Calu3 (cell line): ENCODE measurements around the gene PTPN11. TPM values are rescaled to one million over a fixed set of nuclear protein-coding genes. Genes with fewer than 3 reads are reported as not detected.
"Not testable (repeated sequence)": the region's sequence is repeated elsewhere in the genome, so short reads cannot be mapped to it uniquely, and the experiment has no call there.

ENCODE experiments used
- BruUV-seq: library from RNA; stranded (reverse); fragments of 400-500 nt; replicated peaks from 2 replicates; lab custom pipeline; 2021; lab: Mats Ljungman, UMichigan
- CTCF ChIA-PET: fragments of 300-600 bp; sonication (Branson Sonifier 250); formaldehyde crosslinking; loops from one replicate; lab custom pipeline; 2022; ENCODE audit warnings: antibody characterized with exemption; lab: Charles Lee
- DNase-seq: peaks from one replicate; pipeline ENCODE4 v3.0.0; 2022
- H3K27ac Mint-ChIP-seq: one replicate; pipeline ENCODE4 v1.8.0; 2022; ENCODE audit warnings: mixed read lengths; ENCODE audit not compliant: unreplicated experiment
- H3K27me3 Mint-ChIP-seq: one replicate; pipeline ENCODE4 v1.8.0; 2022; ENCODE audit warnings: mixed read lengths; ENCODE audit not compliant: unreplicated experiment
- H3K36me3 Mint-ChIP-seq: one replicate; pipeline ENCODE4 v1.8.0; 2022; ENCODE audit warnings: mild to moderate bottlenecking, moderate library complexity, mixed read lengths; ENCODE audit not compliant: insufficient read depth, unreplicated experiment
- H3K4me1 Mint-ChIP-seq: one replicate; pipeline ENCODE4 v1.8.0; 2022; ENCODE audit warnings: mild to moderate bottlenecking, low read depth, mixed read lengths; ENCODE audit not compliant: unreplicated experiment
- H3K4me3 Mint-ChIP-seq: one replicate; pipeline ENCODE4 v1.8.0; 2022; ENCODE audit warnings: mild to moderate bottlenecking, low read depth, moderate library complexity, mixed read lengths; ENCODE audit not compliant: unreplicated experiment
- H3K9me3 Mint-ChIP-seq: one replicate; pipeline ENCODE4 v1.8.0; 2022; ENCODE audit warnings: low read depth, mixed read lengths; ENCODE audit not compliant: unreplicated experiment
- intact Hi-C: fragments of 100-400 bp; cut with micrococcal nuclease; formaldehyde crosslinking; loops from one replicate; pipeline ENCODE4 v1.10.0; 2022; ENCODE audit not compliant: unreplicated experiment
- total RNA-seq: library from RNA; stranded (reverse); gene quantifications from 2 replicates; pipeline ENCODE4 v1.2.3, GENCODE V29; 2022
- TF ChIP-seq, protein P1 (sequence below): fragments of 200-600 bp; IDR thresholded peaks from one replicate; pipeline ENCODE4 v1.8.0; 2022; ENCODE audit warnings: antibody characterized with exemption; ENCODE audit not compliant: unreplicated experiment

Gene PTPN11
- total RNA-seq, 1 experiment from 2014 or later = 174 TPM

DNA sequence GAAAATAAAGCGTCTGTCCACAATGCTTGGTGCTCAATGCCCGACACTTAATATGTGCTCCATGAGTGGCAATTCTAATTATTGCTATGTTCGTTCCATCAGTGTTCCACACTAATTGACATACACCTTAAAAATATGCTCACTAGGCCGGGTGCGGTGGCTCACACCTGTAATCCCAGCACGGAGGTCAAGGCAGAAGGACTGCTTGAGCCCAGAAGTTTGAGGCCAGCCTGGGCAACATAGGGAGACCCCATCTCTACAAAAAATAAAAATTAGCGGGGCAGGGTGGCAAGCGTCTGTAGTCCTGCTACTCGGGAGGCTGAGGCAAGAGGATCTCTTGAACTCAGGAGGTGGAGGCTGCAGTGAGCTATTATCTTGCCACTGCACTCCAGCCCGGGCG lies 35.9 kb upstream of the PTPN11 start:
- Mint-ChIP-seq H3K27ac (peak overlapping the region; percentile 94), H3K9me3 (no peaks in the 10 kb centered on the region), H3K27me3 (no peaks in the 10 kb centered on the region), H3K4me1 (peaks cover 19% of the 10 kb centered on the region), H3K36me3 (peaks cover 30% of the 10 kb centered on the region), H3K4me3 (peak overlapping the region; percentile 96)
- TF ChIP-seq, protein P1, sequence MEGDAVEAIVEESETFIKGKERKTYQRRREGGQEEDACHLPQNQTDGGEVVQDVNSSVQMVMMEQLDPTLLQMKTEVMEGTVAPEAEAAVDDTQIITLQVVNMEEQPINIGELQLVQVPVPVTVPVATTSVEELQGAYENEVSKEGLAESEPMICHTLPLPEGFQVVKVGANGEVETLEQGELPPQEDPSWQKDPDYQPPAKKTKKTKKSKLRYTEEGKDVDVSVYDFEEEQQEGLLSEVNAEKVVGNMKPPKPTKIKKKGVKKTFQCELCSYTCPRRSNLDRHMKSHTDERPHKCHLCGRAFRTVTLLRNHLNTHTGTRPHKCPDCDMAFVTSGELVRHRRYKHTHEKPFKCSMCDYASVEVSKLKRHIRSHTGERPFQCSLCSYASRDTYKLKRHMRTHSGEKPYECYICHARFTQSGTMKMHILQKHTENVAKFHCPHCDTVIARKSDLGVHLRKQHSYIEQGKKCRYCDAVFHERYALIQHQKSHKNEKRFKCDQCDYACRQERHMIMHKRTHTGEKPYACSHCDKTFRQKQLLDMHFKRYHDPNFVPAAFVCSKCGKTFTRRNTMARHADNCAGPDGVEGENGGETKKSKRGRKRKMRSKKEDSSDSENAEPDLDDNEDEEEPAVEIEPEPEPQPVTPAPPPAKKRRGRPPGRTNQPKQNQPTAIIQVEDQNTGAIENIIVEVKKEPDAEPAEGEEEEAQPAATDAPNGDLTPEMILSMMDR = no peak
- CTCF ChIA-PET = no interaction called here
- BruUV-seq = no TSS peak
- no peak for DNase-seq
- intact Hi-C loops = loop anchor here (10.0 kb wide), 2 partner anchors 268 to 438 kb away; no protein-coding TSS in a partner anchor

DNA sequence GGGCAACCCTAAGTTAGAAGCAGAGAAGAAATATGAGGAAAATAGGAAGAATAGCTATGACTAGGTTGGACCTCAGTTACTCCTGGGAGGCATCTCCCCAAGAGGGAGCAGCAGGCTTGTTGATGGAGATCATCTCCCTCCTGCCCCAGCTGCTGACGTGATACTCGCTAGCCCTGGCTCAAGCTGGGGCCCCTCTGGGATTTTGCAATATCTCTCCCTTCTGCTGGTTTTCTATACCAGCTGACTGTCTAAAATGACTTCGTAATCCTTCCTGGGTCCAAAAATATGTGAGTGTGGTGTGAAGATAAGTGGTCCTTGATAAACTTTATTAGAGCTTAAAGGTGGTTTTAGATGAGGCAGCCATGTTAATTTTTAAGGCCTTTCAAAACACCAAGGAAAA lies 32.0 kb upstream of the PTPN11 start:
- peaks cover 13% of the 10 kb centered on the region for H3K36me3 Mint-ChIP-seq
- H3K27ac Mint-ChIP-seq = no peak overlapping the region
- H3K27me3 Mint-ChIP-seq = no peaks in the 10 kb centered on the region
- no peaks in the 10 kb centered on the region for H3K9me3 Mint-ChIP-seq
- H3K4me1 Mint-ChIP-seq = peaks cover 11% of the 10 kb centered on the region
- no peak for DNase-seq
- no TSS peak for BruUV-seq
- TF ChIP-seq, protein P1 = no peak
- CTCF ChIA-PET = interaction anchor here (0.9 to 1.8 kb wide), 7 partner anchors 9 to 189 kb away, joined by 3 to 36 read pairs (median 3); no protein-coding TSS in a partner anchor
- intact Hi-C loops = loop anchor here (1.0 to 10.0 kb wide), 4 partner anchors 109 to 442 kb away; no protein-coding TSS in a partner anchor
- H3K4me3 Mint-ChIP-seq = no peak overlapping the region

DNA sequence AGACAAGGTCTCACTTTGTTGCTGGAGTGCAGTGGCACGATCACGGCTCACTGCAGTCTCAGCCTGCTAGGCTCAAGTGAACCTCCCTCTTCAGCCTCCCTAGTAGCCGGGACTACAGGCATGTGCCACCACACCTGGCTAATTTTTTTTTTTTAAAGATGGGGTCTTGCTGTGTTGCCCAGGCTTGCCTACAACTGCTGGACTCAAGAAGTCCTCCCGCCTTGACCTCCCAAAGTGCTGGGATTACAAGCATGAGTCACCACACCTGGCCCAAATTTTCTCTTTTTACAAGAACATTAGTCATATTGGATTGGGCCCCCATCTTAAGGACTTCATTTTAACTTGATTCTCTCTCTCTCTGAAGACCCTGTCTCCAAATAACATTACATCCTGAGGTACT lies 29.5 kb upstream of the PTPN11 start:
- intact Hi-C loops = loop anchor here (5.0 to 10.0 kb wide), 3 partner anchors 112 to 444 kb away; no protein-coding TSS in a partner anchor
- Mint-ChIP-seq H3K27me3 (no peaks in the 10 kb centered on the region), H3K36me3 (no peaks in the 10 kb centered on the region), H3K27ac (no peak overlapping the region), H3K4me3 (no peak overlapping the region), H3K4me1 (peaks cover 5% of the 10 kb centered on the region), H3K9me3 (no peaks in the 10 kb centered on the region)
- CTCF ChIA-PET = interaction anchor here (0.7 kb wide), 1 partner anchor 70 kb away, joined by 4 read pairs; no protein-coding TSS in a partner anchor
- no TSS peak for BruUV-seq
- TF ChIP-seq, protein P1 = no peak
- DNase-seq = no peak

DNA sequence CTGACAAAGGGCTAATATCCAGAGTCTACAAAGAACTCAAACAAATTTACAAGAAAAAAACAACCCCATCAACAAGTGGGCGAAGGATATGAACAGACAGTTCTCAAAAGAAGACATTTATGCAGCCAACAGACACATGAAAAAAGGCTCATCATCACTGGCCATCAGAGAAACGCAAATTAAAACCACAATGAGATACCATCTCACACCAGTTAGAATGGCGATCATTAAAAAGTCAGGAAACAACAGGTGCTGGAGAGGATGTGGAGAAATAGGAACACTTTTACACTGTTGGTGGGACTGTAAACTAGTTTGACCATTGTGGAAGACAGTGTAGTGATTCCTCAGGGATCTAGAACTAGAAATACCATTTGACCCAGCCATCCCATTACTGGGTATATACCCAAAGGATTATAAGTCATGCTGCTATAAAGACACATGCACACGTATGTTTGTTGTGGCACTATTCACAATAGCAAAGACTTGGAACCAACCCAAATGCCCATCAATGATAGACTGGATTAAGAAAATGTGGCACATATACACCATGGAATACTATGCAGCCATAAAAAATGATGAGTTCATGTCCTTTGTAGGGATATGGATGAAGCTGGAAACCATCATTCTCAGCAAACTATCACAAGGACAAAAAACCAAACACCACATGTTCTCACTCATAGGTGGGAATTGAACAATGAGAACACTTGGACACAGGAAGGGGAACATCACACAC lies 28.7 kb upstream of the PTPN11 start:
- intact Hi-C loops = loop anchor here (5.0 to 10.0 kb wide), 3 partner anchors 113 to 445 kb away; no protein-coding TSS in a partner anchor
- H3K27ac Mint-ChIP-seq, BruUV-seq, CTCF ChIA-PET, H3K4me1 Mint-ChIP-seq, H3K9me3 Mint-ChIP-seq, H3K36me3 Mint-ChIP-seq, H3K4me3 Mint-ChIP-seq, DNase-seq, H3K27me3 Mint-ChIP-seq: not testable (repeated sequence)

DNA sequence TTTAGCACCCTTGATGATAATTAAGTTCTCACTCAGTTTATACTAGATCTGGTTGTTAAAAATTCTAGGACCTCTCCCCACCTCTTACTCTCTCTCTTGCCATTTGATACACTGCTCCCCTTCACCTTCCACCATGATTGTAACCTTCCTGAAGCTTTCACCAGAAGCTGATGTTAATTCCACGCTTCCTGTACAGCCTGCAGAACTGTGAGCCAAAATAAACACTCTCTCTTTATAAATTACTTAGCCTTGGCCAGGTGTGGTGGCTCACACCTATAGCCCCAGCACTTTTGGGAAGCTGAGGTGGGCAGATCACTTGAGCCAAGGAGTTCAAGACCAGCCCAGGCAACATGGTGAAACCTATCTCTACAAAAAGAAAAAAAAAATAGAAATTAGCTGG lies 25.4 kb upstream of the PTPN11 start:
- CTCF ChIA-PET = no interaction called here
- Mint-ChIP-seq H3K27me3 (no peaks in the 10 kb centered on the region), H3K36me3 (peaks cover 1% of the 10 kb centered on the region), H3K4me3 (no peak overlapping the region), H3K4me1 (no peaks in the 10 kb centered on the region), H3K9me3 (peaks cover 5% of the 10 kb centered on the region), H3K27ac (no peak overlapping the region)
- intact Hi-C loops = no loop called here
- DNase-seq = no peak
- no TSS peak for BruUV-seq
- TF ChIP-seq, protein P1 = no peak
